Measurements from ENCODE around the gene MET. TPM values are rescaled to one million over a fixed set of nuclear protein-coding genes. Genes with fewer than 3 reads are reported as not detected.

MET gene
- total RNA-seq, 4 donors from 2014 or later: 3.8 to 25.0 (median 18.6) TPM

DNA sequence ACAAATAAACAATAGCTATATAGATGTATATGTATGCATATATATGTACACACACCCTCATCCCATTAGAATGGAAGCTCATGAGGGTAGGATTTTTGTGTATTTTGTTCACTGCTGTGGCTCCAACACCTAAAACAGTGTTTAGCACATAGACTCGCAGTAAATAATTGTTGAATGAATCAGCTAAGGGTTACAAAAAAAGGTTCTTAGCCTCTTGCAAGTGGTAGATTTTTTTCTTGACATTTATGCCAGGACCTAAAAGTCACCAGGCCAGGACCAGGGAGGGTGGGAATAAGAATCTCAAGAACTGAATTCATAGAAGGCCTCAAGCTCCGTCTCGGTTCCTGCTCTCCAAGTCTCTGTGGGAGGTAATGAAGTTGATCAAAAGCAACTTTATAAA is 107.9 kb downstream of the MET start:
- no peak for TF ChIP-seq POLR2A (IDR thresholded peaks at IDR 0.05)
- H3K36me3 ChIP-seq: no peaks in the 10 kb centered on the region
- H3K9me3 ChIP-seq: no peaks in the 10 kb centered on the region
- intact Hi-C loops (cut with DNase I): no loop called here
- peaks cover 0 to 47% (median 32%) of the 10 kb centered on the region in 3 donors for H3K4me1 ChIP-seq
- 69 to 95% methylated on average over 3 of the region's 3 CpGs for WGBS, 2 donors
- H3K4me3 ChIP-seq: no peak overlapping the region
- H3K27ac ChIP-seq: peak overlapping the region in 2 of 4 donors; percentile 34 to 38
- H3K27me3 ChIP-seq: no peaks in the 10 kb centered on the region
- DNase-seq: no peak

DNA sequence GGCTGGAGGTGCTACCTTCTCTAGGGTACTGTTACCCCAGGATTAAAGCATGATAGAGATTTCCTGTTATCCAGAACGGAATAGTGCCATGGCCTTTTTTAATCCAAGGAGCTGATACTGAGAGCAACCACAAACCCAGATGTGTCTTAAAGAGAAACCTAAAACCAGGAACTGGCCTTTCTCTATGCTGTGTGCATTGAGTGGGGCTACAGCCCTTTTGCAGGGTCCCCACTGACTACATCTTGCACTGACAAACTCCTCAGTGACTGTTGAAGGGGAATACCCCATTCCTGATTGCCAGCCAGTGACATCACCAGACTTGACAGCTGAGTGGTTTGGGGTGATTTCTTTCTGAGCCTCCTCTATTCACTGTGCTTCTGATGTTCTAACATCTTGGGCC is 108.5 kb downstream of the MET start:
- WGBS, 2 donors: 38 to 45% methylated on average over 1 of the region's 1 CpG
- no peak for TF ChIP-seq POLR2A (IDR thresholded peaks at IDR 0.05)
- TF ChIP-seq, protein P1, sequence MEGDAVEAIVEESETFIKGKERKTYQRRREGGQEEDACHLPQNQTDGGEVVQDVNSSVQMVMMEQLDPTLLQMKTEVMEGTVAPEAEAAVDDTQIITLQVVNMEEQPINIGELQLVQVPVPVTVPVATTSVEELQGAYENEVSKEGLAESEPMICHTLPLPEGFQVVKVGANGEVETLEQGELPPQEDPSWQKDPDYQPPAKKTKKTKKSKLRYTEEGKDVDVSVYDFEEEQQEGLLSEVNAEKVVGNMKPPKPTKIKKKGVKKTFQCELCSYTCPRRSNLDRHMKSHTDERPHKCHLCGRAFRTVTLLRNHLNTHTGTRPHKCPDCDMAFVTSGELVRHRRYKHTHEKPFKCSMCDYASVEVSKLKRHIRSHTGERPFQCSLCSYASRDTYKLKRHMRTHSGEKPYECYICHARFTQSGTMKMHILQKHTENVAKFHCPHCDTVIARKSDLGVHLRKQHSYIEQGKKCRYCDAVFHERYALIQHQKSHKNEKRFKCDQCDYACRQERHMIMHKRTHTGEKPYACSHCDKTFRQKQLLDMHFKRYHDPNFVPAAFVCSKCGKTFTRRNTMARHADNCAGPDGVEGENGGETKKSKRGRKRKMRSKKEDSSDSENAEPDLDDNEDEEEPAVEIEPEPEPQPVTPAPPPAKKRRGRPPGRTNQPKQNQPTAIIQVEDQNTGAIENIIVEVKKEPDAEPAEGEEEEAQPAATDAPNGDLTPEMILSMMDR (IDR thresholded peaks at IDR 0.05): no peak
- no peak for DNase-seq
- no peaks in the 10 kb centered on the region for H3K9me3 ChIP-seq
- H3K4me1 ChIP-seq: peaks cover 0 to 47% (median 32%) of the 10 kb centered on the region in 3 donors
- H3K27me3 ChIP-seq: no peaks in the 10 kb centered on the region
- H3K4me3 ChIP-seq: no peak overlapping the region
- peak overlapping the region; percentile 24 to 38 (median 34) for H3K27ac ChIP-seq
- intact Hi-C loops (cut with DNase I): no loop called here
- no peaks in the 10 kb centered on the region for H3K36me3 ChIP-seq

DNA sequence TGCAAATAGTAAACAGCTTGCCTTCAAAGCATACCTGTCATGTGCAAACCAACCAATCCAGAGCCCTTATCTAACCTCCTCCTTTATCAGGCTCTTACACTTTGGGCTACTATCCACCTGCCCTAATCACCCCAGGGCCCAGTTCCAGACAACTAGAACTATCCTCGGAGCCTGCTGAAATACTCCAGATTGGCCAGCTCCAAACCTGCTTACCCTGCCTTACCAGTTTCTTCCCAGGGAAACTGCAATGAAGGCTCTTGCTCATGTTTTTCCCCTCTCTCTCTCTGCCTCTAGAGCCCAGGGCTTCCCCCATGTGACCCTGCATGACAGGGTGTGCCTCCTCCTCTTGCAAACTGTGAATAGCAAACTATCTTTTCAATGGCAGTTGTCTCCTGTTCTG is 109.0 kb downstream of the MET start:
- no peak overlapping the region for H3K4me3 ChIP-seq
- WGBS, 2 donors: 36 to 82% methylated on average over 1 of the region's 1 CpG
- H3K36me3 ChIP-seq: no peaks in the 10 kb centered on the region
- H3K27me3 ChIP-seq: no peaks in the 10 kb centered on the region
- TF ChIP-seq, protein P1 (IDR thresholded peaks at IDR 0.05): no peak
- no peak for TF ChIP-seq POLR2A (IDR thresholded peaks at IDR 0.05)
- peak overlapping the region; percentile 24 to 38 (median 34) for H3K27ac ChIP-seq
- intact Hi-C loops (cut with DNase I): no loop called here
- H3K9me3 ChIP-seq: no peaks in the 10 kb centered on the region
- no peak for DNase-seq
- H3K4me1 ChIP-seq: peaks cover 0 to 45% (median 32%) of the 10 kb centered on the region in 3 donors

DNA sequence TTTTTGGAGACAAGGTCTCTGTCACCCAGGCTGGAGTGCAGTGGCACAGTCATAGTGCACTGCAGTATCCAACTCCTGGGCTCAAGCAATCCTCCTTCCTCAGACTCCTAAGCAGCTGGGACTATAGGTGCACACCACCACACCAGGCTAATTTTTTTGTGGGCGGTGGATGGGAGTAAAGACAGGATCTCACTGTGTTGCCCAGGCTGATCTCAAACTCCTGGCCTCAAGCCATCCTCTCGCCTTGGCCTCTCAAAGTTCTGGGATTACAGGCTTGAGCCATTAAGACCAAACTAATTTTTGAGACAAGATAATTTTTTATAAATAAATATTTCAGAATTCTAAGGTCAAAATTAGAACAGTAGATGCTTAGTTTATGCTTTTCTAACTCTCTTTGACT is 109.6 kb downstream of the MET start:
- peaks cover 0 to 39% (median 29%) of the 10 kb centered on the region in 3 donors for H3K4me1 ChIP-seq
- peak overlapping the region in 2 of 4 donors; percentile 34 to 38 for H3K27ac ChIP-seq

DNA sequence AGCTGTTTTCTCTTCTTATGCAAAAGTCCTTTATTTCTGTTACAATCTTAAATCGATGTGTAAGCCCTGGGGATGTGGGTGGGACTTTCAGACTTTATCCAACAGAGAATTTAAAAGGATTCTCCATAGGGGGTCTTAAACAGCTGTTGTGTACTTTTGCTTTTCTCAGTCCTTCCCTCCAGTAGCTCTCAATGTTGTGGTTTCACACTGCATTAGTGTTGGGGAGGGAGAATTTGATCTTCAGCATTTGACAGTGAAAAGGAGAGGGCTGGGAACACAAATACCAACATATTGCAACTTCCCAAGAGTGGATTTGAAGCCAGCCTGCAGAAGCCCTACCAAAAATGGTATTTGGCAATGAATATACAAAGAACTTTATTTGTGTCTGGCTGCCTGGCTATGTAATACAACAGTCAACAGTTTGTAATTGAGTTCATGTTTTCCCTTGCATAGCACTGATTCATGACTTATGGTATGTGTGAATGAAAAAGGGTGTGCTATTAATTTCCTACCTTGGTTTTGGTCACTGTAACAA is 110.2 kb downstream of the MET start:
- TF ChIP-seq POLR2A (IDR thresholded peaks at IDR 0.05): no peak
- TF ChIP-seq, protein P1 (IDR thresholded peaks at IDR 0.05): no peak
- H3K27me3 ChIP-seq: no peaks in the 10 kb centered on the region
- DNase-seq: no peak
- H3K9me3 ChIP-seq: no peaks in the 10 kb centered on the region
- peaks cover 0 to 39% (median 27%) of the 10 kb centered on the region in 3 donors for H3K4me1 ChIP-seq
- intact Hi-C loops (cut with DNase I): no loop called here
- peak overlapping the region in 2 of 4 donors; percentile 0 to 34 for H3K27ac ChIP-seq
- no peaks in the 10 kb centered on the region for H3K36me3 ChIP-seq
- no peak overlapping the region for H3K4me3 ChIP-seq
- 22 to 47% methylated on average over 1 of the region's 1 CpG for WGBS, 2 donors

More for the DNA sequence above, 109.6 kb downstream of the MET start:
- Histone ChIP-seq H3K36me3 (no peaks in the 10 kb centered on the region), H3K9me3 (no peaks in the 10 kb centered on the region), H3K4me3 (no peak overlapping the region), H3K27me3 (no peaks in the 10 kb centered on the region)
- 83 to 84% methylated on average over 2 of the region's 2 CpGs for WGBS, 2 donors
- intact Hi-C loops (cut with DNase I): no loop called here
- no peak for DNase-seq
- no peak for TF ChIP-seq POLR2A (IDR thresholded peaks at IDR 0.05)
- TF ChIP-seq, protein P1 (IDR thresholded peaks at IDR 0.05): no peak
